NCI-H146 (cell line): ENCODE results near the gene SLC7A7.
A peak's percentile ranks its signal among the peaks of the same experiment; 100 is the strongest.
"Not testable (repeated sequence)": the region's sequence is repeated elsewhere in the genome, so short reads cannot be mapped to it uniquely, and the experiment has no call there.

Experiments
- DNase-seq: peaks from one replicate; lab custom pipeline; 2025; lab: John Stamatoyannopoulos, UW

Gene SLC7A7

GRCh38 chr14:22752422-22752821 lies 62.8 kb downstream of the SLC7A7 start:
- no peak for DNase-seq

- DNase-seq = peak; percentile 19
These were observed 66.6 kb downstream of the SLC7A7 start for GRCh38 chr14:22748631-22749068.

- DNase-seq = no peak
These were observed 67.0 kb downstream of the SLC7A7 start for GRCh38 chr14:22748206-22748605.

- no peak for DNase-seq
These were observed 67.5 kb downstream of the SLC7A7 start for GRCh38 chr14:22747769-22748168.

- no peak for DNase-seq
These were observed 75.2 kb downstream of the SLC7A7 start for GRCh38 chr14:22740020-22740419.

GRCh38 chr14:22739423-22739822 lies 75.8 kb downstream of the SLC7A7 start:
- DNase-seq = no peak

GRCh38 chr14:22737052-22737451 lies 78.2 kb downstream of the SLC7A7 start:
- DNase-seq = no peak

GRCh38 chr14:22736384-22736783 lies 78.9 kb downstream of the SLC7A7 start:
- DNase-seq = not testable (repeated sequence)

- DNase-seq = no peak
These were observed 80.1 kb downstream of the SLC7A7 start for GRCh38 chr14:22735096-22735495.

- DNase-seq = no peak
These were observed 81.4 kb downstream of the SLC7A7 start for GRCh38 chr14:22733829-22734228.

GRCh38 chr14:22732062-22732461 lies 83.2 kb downstream of the SLC7A7 start:
- DNase-seq = not testable (repeated sequence)

GRCh38 chr14:22726012-22726411 lies 89.2 kb downstream of the SLC7A7 start:
- DNase-seq = no peak

GRCh38 chr14:22725374-22725773 lies 89.9 kb downstream of the SLC7A7 start:
- not testable (repeated sequence) for DNase-seq

GRCh38 chr14:22724847-22725246 lies 90.4 kb downstream of the SLC7A7 start:
- not testable (repeated sequence) for DNase-seq

GRCh38 chr14:22723815-22724214 lies 91.4 kb downstream of the SLC7A7 start:
- DNase-seq = no peak
